ENCODE data around the gene TBX18.

Gene TBX18

DNA sequence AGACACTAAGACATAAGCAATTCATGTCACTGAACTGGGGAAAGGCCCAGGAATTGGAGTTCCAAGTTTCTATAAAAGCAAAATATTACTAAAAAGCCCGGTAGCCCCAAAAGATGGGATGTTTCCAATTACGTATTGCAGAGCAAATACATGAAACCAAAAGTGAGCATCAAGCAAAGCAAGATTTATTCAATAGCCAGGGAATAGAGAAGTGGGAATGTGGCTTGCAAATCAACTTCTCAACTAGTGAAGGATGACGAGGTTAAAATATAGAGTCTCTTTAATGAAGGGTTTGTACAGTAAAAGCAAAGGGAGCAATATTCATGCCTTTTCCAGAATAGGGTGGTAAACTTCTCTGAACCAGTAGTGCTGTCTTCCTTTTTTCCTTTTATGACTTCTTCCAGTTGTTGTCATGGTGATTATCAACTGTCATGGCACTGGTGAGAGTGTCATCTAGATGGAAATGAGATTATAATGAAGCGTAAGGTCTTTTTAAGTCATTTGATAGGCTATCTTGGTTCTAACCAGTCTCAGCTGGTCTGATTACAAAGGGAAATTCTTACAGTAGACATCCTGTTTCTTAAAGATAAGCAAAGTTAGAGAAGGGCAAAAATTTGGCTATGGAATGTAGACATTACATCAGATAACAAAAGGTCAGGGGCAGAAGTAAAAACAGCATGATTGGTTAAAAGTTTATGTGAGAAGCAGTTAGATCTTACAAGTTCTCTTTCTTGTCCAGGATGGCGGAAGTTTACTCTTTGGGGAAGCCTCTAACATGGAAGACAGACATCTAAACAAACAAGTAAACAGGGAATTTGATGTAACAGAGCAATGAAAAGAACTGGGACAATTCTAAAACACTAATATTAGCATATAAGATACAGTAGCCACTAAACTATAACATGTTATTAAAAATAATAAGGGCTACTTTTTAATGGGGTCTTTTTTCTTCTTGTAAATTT, 96.9 kb downstream of the TBX18 start:
- no peak for DNase-seq

DNA sequence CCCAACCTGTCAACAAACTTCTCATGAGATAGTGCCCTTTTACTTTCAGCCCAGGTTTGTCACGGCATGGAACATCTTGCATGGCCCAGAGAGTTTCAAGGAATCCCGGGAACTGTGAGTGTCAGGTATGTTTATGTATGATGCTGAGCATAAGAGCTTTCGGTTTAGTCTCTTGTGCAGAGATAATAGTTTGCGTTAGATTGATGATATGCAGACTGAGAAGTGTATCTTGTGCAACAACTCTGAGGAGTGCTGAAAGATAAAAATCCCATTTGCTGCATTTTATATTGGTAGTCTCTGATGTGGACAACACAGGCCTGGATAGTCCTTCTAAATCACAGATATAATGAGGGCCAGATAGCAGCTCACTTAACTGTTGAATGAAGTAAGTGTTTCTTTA, 99.0 kb downstream of the TBX18 start:
- DNase-seq: no peak

DNA sequence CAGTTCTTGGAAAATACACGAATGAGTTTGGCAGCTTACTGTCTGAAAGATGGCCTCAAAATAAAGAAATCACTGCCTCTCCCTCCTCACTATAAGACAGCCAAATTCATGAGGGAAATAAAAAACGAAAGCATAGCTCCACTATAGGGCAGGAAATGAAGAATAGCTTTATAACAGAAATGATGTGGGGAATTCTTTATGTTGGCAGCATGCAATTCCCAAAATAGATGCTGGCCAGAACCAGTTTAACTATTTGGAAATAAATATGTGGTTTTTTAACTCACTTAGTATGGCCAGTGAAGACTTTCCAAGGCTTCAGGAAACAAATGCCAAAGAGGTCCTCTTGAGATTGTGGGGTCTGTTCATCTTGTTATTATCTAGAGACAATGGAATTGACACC, 100.5 kb downstream of the TBX18 start:
- DNase-seq: no peak

GRCh38 chr6:84657486-84657885, 106.9 kb downstream of the TBX18 start:
- no peak for DNase-seq

DNA sequence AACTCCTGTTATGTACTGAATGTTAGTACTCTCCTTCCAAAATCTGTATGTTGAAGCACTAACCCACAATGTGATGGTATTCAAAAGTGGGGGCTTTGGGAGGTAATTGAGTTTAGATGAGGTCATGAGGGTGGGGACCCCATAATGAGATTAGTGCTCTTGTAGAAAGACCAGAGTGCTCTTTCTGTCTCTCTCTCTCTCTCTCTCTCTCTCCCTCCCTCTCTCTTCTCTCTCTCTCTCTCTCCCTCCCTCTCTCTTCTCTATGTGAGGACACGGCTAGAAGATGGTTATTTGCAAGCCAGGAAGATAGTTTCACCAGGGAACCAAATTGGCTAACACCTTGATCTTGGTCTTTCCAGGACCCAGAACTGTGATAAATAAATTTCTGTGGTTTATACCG, 107.4 kb downstream of the TBX18 start:
- DNase-seq: no peak

DNA sequence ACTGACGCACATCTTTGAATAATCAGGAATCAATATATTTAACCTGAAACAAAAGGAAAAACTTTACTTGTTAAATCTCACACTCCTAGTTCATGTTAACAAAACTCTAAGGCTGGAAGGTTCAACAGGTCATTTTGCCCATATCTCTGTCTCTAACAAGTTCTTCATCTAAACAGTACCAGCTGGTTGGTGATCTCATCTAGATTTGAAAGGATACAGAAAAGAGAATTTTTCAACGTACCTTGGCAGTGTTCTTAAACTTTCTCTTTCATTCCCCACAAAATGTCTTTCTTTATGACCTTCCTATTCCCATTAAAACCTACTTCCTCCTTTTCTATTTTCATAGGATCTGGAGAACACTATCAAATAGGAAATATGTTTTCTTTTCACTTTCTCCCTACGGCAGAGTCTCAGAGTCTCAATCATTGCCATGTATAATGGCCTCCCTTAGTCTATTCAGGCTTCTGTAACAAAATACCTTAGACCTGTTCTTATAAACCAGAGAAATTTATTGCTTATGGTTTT, 111.3 kb downstream of the TBX18 start:
- no peak for DNase-seq

- DNase-seq: no peak
These were observed 111.9 kb downstream of the TBX18 start for GRCh38 chr6:84652356-84653026.

GRCh38 chr6:84651583-84651982, 112.8 kb downstream of the TBX18 start:
- DNase-seq: no peak

GRCh38 chr6:84648444-84648843, 116.0 kb downstream of the TBX18 start:
- no peak for DNase-seq

- no peak for DNase-seq
These were observed 118.7 kb downstream of the TBX18 start for GRCh38 chr6:84645563-84646266.

- no peak for DNase-seq
These were observed 119.4 kb downstream of the TBX18 start for GRCh38 chr6:84645000-84645399.

- no peak for DNase-seq
These were observed 120.6 kb downstream of the TBX18 start for GRCh38 chr6:84643778-84644177.

DNA sequence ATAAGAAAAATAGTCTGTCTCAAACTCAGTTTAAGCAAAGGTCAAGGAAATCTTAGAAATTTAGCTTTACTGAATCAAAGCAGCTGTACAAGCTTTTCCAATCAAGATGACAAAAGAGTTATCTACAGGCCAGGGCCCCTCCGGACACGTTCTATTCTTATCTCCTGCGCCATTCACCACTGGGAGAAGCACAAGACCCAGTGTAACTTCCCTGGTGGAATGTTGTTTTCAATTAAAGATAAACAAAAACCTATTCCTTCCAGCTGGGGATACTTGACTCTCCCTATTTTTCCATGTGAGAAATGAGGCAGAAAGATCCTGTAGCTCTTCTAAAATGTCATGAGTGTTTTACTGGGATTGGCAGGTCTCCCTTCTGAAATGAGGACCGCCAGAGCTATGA, 123.3 kb downstream of the TBX18 start:
- no peak for DNase-seq

GRCh38 chr6:84639396-84639795, 125.0 kb downstream of the TBX18 start:
- DNase-seq: no peak

GRCh38 chr6:84638286-84638685, 126.1 kb downstream of the TBX18 start:
- DNase-seq: no peak
